Retina (tissue), 1 donor: ENCODE data around the gene FCN3.

ENCODE experiments used
- DNase-seq: peaks from one replicate; pipeline ENCODE4 v3.0.0-alpha.2; 2016

Gene FCN3

GRCh38 chr1:27335506-27336422 is 38.9 kb downstream of the FCN3 start:
- no peak for DNase-seq

GRCh38 chr1:27333717-27334279 is 40.8 kb downstream of the FCN3 start:
- no peak for DNase-seq

GRCh38 chr1:27332536-27333281 is 41.9 kb downstream of the FCN3 start:
- DNase-seq = peak; percentile 57

GRCh38 chr1:27331922-27332321 is 42.7 kb downstream of the FCN3 start:
- DNase-seq = no peak

GRCh38 chr1:27331426-27331825 is 43.2 kb downstream of the FCN3 start:
- no peak for DNase-seq

- no peak for DNase-seq
Observed at GRCh38 chr1:27330786-27331185, 43.8 kb downstream of the FCN3 start.

- DNase-seq = no peak
Observed at GRCh38 chr1:27327964-27328363, 46.7 kb downstream of the FCN3 start.

GRCh38 chr1:27325286-27325685 is 49.3 kb downstream of the FCN3 start:
- no peak for DNase-seq

- no peak for DNase-seq
Observed at GRCh38 chr1:27322569-27323240, 51.9 kb downstream of the FCN3 start.

- peak; percentile 99 for DNase-seq
Observed at GRCh38 chr1:27321813-27322568, 52.6 kb downstream of the FCN3 start, which contains the start of gene TMEM222. Gene TMEM222, plus strand, starts transcription at chr1:27322163. Its CDS starts 35 bp downstream, at chr1:27322198.
